NB4 (cell line): ENCODE data around the gene GNAI1.

Experiments
- CTCF ChIP-seq: IDR thresholded peaks from one replicate; pipeline ENCODE4 v1.5.1; 2012; ENCODE audit warnings: low read depth, low read length
- POLR2A ChIP-seq: IDR thresholded peaks from 2 replicates; pipeline ENCODE4 v1.6.1; 2011; ENCODE audit warnings: mild to moderate bottlenecking; ENCODE audit not compliant: insufficient read length; ENCODE audit errors: extremely low read depth

- TF ChIP-seq CTCF (no peak), POLR2A (no peak)
Observed at GRCh38 chr7:80134536-80135308, at the start of gene GNAI1.
